T-cell (primary cell): Measurements from ENCODE around the gene ZNF329. TPM values are rescaled to one million over a fixed set of nuclear protein-coding genes. Genes with fewer than 3 reads are reported as not detected.

Experiments
- ATAC-seq, 4 experiments: fragments of 200-7000 bp in 3 of 4; fragments of 150-1000 bp in 1 of 4; cut with Tn5 transposase; replicated peaks in 1 of 4; 1 replicate in 3 of 4; 2 replicates in 1 of 4; pipeline ENCODE4 v1.10.0; 2021; ENCODE audit warnings: moderate library complexity in 3 of 4, mild to moderate bottlenecking in 2 of 4, moderate number of reproducible peaks in 1 of 4
- CTCF ChIA-PET, 2 donors: fragments of 300-600 bp; sonication (Branson Sonifier 250); formaldehyde crosslinking; loops; one replicate each; lab custom pipeline; 2022; ENCODE audit warnings: antibody characterized with exemption in 2 of 2; lab: Charles Lee
- POLR2A ChIA-PET, 2 donors: fragments of 300-600 bp; sonication (Branson Sonifier 250); formaldehyde crosslinking; loops; one replicate each; lab custom pipeline; 2022; ENCODE audit warnings: antibody characterized with exemption in 2 of 2; lab: Charles Lee
- DNase-seq, 35 experiments: peaks; one replicate each; pipeline versions ENCODE4 v3.0.0 to v3.0.0-alpha.2; 2013 to 2023
- H3K27ac ChIP-seq: one replicate; pipeline ENCODE4 v1.5.1; 2013; ENCODE audit warnings: low read length
- H3K27me3 ChIP-seq, 2 experiments: replicated peaks in 1 of 2; 1 replicate in 1 of 2; 2 replicates in 1 of 2; pipeline versions ENCODE4 v1.6.1 to v1.7.0; 2013; ENCODE audit warnings: low read length in 1 of 2, mixed read lengths in 1 of 2; ENCODE audit not compliant: control insufficient read depth in 2 of 2, insufficient read depth in 2 of 2; ENCODE audit errors: extremely low read depth in 1 of 2
- H3K36me3 ChIP-seq, 2 donors: 1 replicate in 1 of 2; 2 replicates in 1 of 2; pipeline versions ENCODE4 v1.6.1 to v1.7.0; 2013; ENCODE audit warnings: low read length in 1 of 2; ENCODE audit not compliant: control insufficient read depth in 2 of 2, insufficient read depth in 1 of 2; ENCODE audit errors: extremely low read depth in 1 of 2
- H3K4me1 ChIP-seq, 2 experiments: 1 replicate in 1 of 2; 2 replicates in 1 of 2; pipeline versions ENCODE4 v1.6.1 to v1.7.0; 2013; ENCODE audit warnings: low read length in 2 of 2, mixed read lengths in 1 of 2; ENCODE audit not compliant: insufficient read depth in 2 of 2, control insufficient read depth in 1 of 2; ENCODE audit errors: extremely low read depth in 1 of 2
- H3K4me3 ChIP-seq, 2 donors: 1 replicate in 1 of 2; 2 replicates in 1 of 2; pipeline versions ENCODE4 v1.5.1 to v1.7.0; 2013; ENCODE audit warnings: mild to moderate bottlenecking in 2 of 2, low read length in 1 of 2, moderate library complexity in 1 of 2; ENCODE audit not compliant: control insufficient read depth in 1 of 2; ENCODE audit errors: extremely low read depth in 1 of 2
- H3K9me3 ChIP-seq: 2 replicates; pipeline ENCODE4 v1.7.0; 2013
- H3K27ac Mint-ChIP-seq, 2 donors: one replicate each; pipeline ENCODE4 v1.8.0; 2020 to 2021; ENCODE audit warnings: mild to moderate bottlenecking in 2 of 2, mixed read lengths in 2 of 2
- H3K27me3 Mint-ChIP-seq, 2 donors: one replicate each; pipeline ENCODE4 v1.8.0; 2021 to 2022; ENCODE audit warnings: mixed read lengths in 2 of 2
- H3K36me3 Mint-ChIP-seq: one replicate; pipeline ENCODE4 v1.8.0; 2021; ENCODE audit warnings: mixed read lengths
- H3K4me1 Mint-ChIP-seq, 3 donors: one replicate each; pipeline ENCODE4 v1.8.0; 2020 to 2022; ENCODE audit warnings: mixed read lengths in 3 of 3, mild to moderate bottlenecking in 1 of 3
- H3K4me3 Mint-ChIP-seq, 3 donors: one replicate each; pipeline ENCODE4 v1.8.0; 2020 to 2022; ENCODE audit warnings: mild to moderate bottlenecking in 3 of 3, mixed read lengths in 3 of 3, moderate library complexity in 3 of 3
- H3K9me3 Mint-ChIP-seq, 3 donors: one replicate each; pipeline ENCODE4 v1.8.0; 2020 to 2022; ENCODE audit warnings: mixed read lengths in 3 of 3
- WGBS: methylation state at CpG from one replicate; pipeline ENCODE4 v1.1.5; 2013; ENCODE audit warnings: missing lambda C conversion rate; ENCODE audit not compliant: insufficient coverage; 5-methylcytosine and 5-hydroxymethylcytosine counted together
- total RNA-seq, 35 experiments: library from RNA in 6 of 35; stranded (reverse) in 6 of 35; fragments of 120-200 nt in 1 of 35; gene quantifications; one replicate each; pipeline versions ENCODE4 v1.2.1 to v1.2.4 and lab custom pipeline; 2013 to 2026

The ZNF329 gene
- total RNA-seq, 5 donors from 2014 or later (not counting 1 experiment from before 2014, with no cell fraction given) = 11.5 to 14.9 (median 14.1) TPM

DNA sequence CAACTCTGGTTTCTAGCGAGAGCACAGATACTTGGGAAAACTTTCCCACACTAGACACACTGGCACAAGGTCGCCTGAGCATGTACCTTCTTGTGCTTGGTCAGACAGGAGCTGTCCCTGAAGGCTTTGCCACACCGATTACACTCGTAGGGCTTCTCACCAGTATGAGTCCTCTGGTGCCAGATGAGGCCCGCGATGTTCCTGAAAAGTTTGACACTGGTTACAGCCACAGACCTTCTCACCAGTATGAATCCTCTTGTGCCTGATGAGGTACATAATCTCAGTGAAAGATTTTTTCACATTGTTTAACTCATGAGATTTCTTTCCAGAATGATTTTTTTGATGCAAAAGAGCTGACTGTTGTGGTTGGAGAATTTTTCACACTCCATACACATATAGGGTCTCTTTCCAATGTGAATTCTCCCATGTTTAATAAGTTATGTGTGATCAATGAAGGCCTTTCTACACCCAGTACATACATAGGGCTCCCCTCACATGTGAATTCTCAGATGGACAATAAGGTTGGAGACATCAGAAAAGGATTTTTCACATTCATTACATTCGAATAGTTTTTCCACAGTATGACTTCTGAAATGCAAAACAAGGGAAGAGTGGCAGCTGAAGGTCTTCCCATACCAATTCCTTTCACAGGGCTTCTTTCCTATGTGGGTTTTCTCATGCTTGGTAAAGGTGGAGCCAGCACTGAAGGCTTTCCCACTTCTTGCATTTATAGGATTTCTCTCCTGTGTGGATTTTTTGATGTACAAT, 42.6 kb downstream of the ZNF329 start:
- ChIA-PET POLR2A (no interaction called here), CTCF (no interaction called here)
- Mint-ChIP-seq H3K27me3 (no peaks in the 10 kb centered on the region), H3K36me3 (peaks cover 27% of the 10 kb centered on the region), H3K4me1 (no peaks in the 10 kb centered on the region), H3K27ac (no peak overlapping the region), H3K4me3 (no peak overlapping the region), H3K9me3 (peaks cover 13 to 56% (median 52%) of the 10 kb centered on the region in 3 donors)
- Histone ChIP-seq H3K9me3 (peaks cover 8% of the 10 kb centered on the region), H3K36me3 (no peaks in the 10 kb centered on the region), H3K4me3 (peak overlapping the region in 1 of 2 donors; percentile 15), H3K4me1 (no peaks in the 10 kb centered on the region), H3K27me3 (peaks cover 0 to under 1% of the 10 kb centered on the region in 2 experiments), H3K27ac (no peak overlapping the region)
- 79% methylated on average over 4 of the region's 7 CpGs for WGBS
- DNase-seq (no peak), ATAC-seq (no peak)

- Mint-ChIP-seq H3K4me1 (peaks cover 12 to 17% (median 17%) of the 10 kb centered on the region in 3 donors), H3K27me3 (no peaks in the 10 kb centered on the region), H3K36me3 (peaks cover 23% of the 10 kb centered on the region), H3K9me3 (peaks cover 9 to 33% (median 21%) of the 10 kb centered on the region in 3 donors), H3K27ac (peak overlapping the region; percentile 99 to 100), H3K4me3 (peak overlapping the region; percentile 87 to 90 (median 88))
- POLR2A ChIA-PET = interaction anchor here (0.5 to 1.9 kb wide), 8 partner anchors 38 to 417 kb away, joined by 3 to 7 read pairs (median 3); partner anchors contain the start of genes ZNF551 (in 1 of the 2), ZNF586 (in 1 of the 2) and ZNF606 (in 1 of the 2)
- peak overlapping the region; percentile 56 to 69 for H3K4me3 ChIP-seq
- no peak for DNase-seq
- CTCF ChIA-PET = interaction anchor here in 1 of 2 donors (0.6 to 0.7 kb wide), 2 partner anchors 62 to 95 kb away, joined by 3 to 4 read pairs; partner anchors contain the start of gene ZNF606
- no peaks in the 10 kb centered on the region for H3K9me3 ChIP-seq
- H3K4me1 ChIP-seq = peaks cover 3 to 20% of the 10 kb centered on the region in 2 experiments
- peaks cover 0 to 3% of the 10 kb centered on the region in 2 experiments for H3K27me3 ChIP-seq
- no peak for ATAC-seq
- no peaks in the 10 kb centered on the region for H3K36me3 ChIP-seq
- 0% methylated on average over 1 of the region's 2 CpGs for WGBS
- peak overlapping the region; percentile 99 for H3K27ac ChIP-seq
These were observed 51.9 kb downstream of the ZNF329 start for GRCh38 chr19:58098682-58098998.

- peaks cover 22% of the 10 kb centered on the region for H3K36me3 Mint-ChIP-seq
- peaks cover 12 to 17% (median 17%) of the 10 kb centered on the region in 3 donors for H3K4me1 Mint-ChIP-seq
- Histone ChIP-seq H3K4me3 (peak within 1 kb of the TSS; percentile 69 to 96), H3K36me3 (no peaks in the 10 kb centered on the region), H3K27ac (peak within 1 kb of the TSS; percentile 99), H3K9me3 (no peaks in the 10 kb centered on the region), H3K27me3 (peaks cover 0 to 3% of the 10 kb centered on the region in 2 experiments), H3K4me1 (peaks cover 3 to 20% of the 10 kb centered on the region in 2 experiments)
- H3K27ac Mint-ChIP-seq = peak within 1 kb of the TSS; percentile 99 to 100
- whole genome bisulfite sequencing = 5% methylated on average over 66 of the region's 67 CpGs
- peak; percentile 95 to 99 (median 98) for ATAC-seq
- peaks cover 6 to 31% (median 18%) of the 10 kb centered on the region in 3 donors for H3K9me3 Mint-ChIP-seq
- peak within 1 kb of the TSS; percentile 87 to 90 (median 88) for H3K4me3 Mint-ChIP-seq
- DNase-seq = peak; percentile 88 to 99 (median 97)
- no peaks in the 10 kb centered on the region for H3K27me3 Mint-ChIP-seq
- CTCF ChIA-PET = interaction anchor here in 1 of 2 donors (0.6 kb wide), 1 partner anchor 61 kb away, joined by 4 read pairs; no protein-coding TSS in a partner anchor
- POLR2A ChIA-PET = interaction anchor here in 1 of 2 donors (0.5 to 1.9 kb wide), 5 partner anchors 96 to 416 kb away, joined by 3 to 7 read pairs (median 3); partner anchors contain the start of genes ZNF551, ZNF586 and ZNF606
These were observed 52.6 kb downstream of the ZNF329 start, which contains the start of gene ZSCAN18 for GRCh38 chr19:58097781-58098681. TSS of gene ZSCAN18 (minus strand) at chr19:58098231. CDS start at chr19:58090267, 7,964 bp downstream.

DNA sequence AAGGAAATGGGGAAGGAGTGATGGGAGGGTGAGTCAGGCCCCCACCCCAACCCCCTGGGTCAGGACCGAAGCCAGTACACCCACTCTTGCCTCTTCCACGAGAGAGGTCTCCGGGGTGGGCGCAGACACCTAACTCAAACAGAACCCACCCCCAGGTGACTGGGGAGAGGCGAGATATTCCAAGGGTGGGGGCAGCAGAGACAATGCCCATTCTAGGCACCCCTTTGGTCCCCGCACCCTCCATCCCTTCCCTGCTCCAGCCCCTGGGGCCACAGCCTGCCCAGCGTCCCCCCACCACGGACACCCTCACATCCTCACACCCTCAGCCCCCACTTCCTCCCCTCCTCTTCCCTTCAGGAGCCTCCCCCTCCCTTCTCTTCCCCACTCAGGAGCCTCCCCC, 53.2 kb downstream of the ZNF329 start:
- Histone ChIP-seq H3K9me3 (no peaks in the 10 kb centered on the region), H3K27me3 (no peaks in the 10 kb centered on the region), H3K4me3 (peak overlapping the region; percentile 42 to 96), H3K4me1 (peaks cover 3 to 20% of the 10 kb centered on the region in 2 experiments), H3K27ac (peak overlapping the region; percentile 99), H3K36me3 (no peaks in the 10 kb centered on the region)
- Mint-ChIP-seq H3K4me1 (peaks cover 12 to 17% (median 17%) of the 10 kb centered on the region in 3 donors), H3K27me3 (no peaks in the 10 kb centered on the region), H3K36me3 (peaks cover 22% of the 10 kb centered on the region), H3K9me3 (peaks cover 6 to 29% (median 15%) of the 10 kb centered on the region in 3 donors), H3K4me3 (peak overlapping the region; percentile 64 to 90 (median 73)), H3K27ac (peak overlapping the region in 1 of 2 donors; percentile 2)
- ATAC-seq (no peak), DNase-seq (no peak)
- ChIA-PET POLR2A (no interaction called here), CTCF (no interaction called here)
- 57% methylated on average over 5 of the region's 8 CpGs for WGBS

- no peaks in the 10 kb centered on the region for H3K36me3 ChIP-seq
- Mint-ChIP-seq H3K27me3 (no peaks in the 10 kb centered on the region), H3K27ac (peak overlapping the region; percentile 2 to 39), H3K4me3 (peak overlapping the region; percentile 64 to 90 (median 73)), H3K9me3 (peaks cover 6 to 28% (median 14%) of the 10 kb centered on the region in 3 donors), H3K4me1 (peaks cover 12 to 17% (median 17%) of the 10 kb centered on the region in 3 donors), H3K36me3 (peaks cover 22% of the 10 kb centered on the region)
- ChIA-PET POLR2A (interaction anchor here in 1 of 2 donors (0.6 kb wide), 1 partner anchor 260 kb away, joined by 3 read pairs; no protein-coding TSS in a partner anchor), CTCF (no interaction called here)
- H3K9me3 ChIP-seq = no peaks in the 10 kb centered on the region
- H3K4me3 ChIP-seq = no peak overlapping the region
- DNase-seq (peak in 1 of 35 experiments; percentile 11), ATAC-seq (no peak)
- H3K27ac ChIP-seq = no peak overlapping the region
- H3K27me3 ChIP-seq = no peaks in the 10 kb centered on the region
- peaks cover 3 to 20% of the 10 kb centered on the region in 2 experiments for H3K4me1 ChIP-seq
- WGBS = 93% methylated on average over 13 of the region's 13 CpGs
These were observed 53.7 kb downstream of the ZNF329 start for GRCh38 chr19:58096884-58097283.
